GM19324 (cell line): ENCODE measurements around the gene C4orf51.

ENCODE experiments used
- ATAC-seq: cut with Tn5 transposase; IDR thresholded peaks from one replicate; pipeline ENCODE4 v1.9.1; 2021; ENCODE audit warnings: mild to moderate bottlenecking, moderate library complexity; ENCODE audit not compliant: unreplicated experiment, low FRiP score

Gene C4orf51

DNA sequence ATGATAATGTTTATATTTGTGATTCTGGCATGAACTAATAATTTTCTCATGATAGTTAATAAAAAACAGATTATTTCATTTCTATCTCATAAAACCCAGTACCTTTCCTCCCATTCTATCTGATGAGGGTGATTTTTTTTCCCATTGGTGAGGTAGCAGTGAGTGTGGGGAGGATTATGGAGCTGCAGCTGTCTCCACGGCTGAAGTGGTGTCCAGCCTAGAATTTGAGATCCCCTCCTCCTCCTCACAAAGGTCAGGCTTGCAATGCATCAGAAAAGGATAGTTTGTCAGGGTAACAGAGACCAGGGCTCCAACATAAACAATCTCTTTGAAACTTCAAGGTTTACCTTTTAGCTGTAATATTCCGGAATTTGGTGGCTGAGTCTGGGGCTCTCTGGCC, 60.9 kb downstream of the C4orf51 start:
- ATAC-seq, result no peak

DNA sequence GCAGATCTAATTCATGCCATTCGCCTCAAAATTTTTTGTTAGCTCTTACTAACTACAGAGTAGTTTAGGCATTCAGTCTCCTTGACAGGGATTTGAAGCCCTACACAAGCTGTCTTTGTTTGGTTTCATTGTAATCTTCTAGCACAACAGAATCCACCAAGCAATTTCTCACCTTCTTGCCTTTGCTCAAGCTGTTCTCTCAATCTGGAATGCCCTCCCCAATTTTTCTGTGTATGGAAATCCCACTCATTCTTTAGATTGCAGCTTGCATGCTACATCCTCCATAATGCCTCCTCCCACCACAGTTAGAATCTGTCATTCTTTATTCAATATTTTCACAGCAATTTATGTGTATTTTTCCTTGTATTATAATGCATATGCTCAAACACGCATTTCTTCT, 63.7 kb downstream of the C4orf51 start:
- no peak for ATAC-seq

DNA sequence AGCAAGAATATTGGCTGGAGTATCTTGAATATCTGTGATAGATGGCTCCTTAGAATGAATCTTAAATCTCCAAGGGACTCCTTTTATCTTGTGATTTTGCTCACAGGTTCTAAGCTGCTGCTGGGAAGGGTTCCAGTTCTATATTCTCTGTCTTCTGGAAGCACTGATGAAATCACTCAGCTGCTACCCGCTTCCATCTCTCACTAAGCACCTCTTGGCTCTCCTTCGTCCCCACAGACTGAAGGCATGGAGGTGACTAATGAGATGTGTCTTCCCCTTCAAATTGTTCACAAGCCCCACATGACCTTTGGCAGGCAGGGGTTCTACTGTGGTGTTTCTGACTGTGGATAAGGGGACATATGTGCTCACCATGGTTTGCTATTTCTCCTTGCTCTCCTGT, 75.9 kb downstream of the C4orf51 start:
- no peak for ATAC-seq

- no peak for ATAC-seq
These were observed 76.3 kb downstream of the C4orf51 start for GRCh38 chr4:145756244-145756643.

GRCh38 chr4:145757188-145757587, 77.2 kb downstream of the C4orf51 start:
- no peak for ATAC-seq

- ATAC-seq, result no peak
These were observed 80.2 kb downstream of the C4orf51 start for GRCh38 chr4:145760176-145760575.

DNA sequence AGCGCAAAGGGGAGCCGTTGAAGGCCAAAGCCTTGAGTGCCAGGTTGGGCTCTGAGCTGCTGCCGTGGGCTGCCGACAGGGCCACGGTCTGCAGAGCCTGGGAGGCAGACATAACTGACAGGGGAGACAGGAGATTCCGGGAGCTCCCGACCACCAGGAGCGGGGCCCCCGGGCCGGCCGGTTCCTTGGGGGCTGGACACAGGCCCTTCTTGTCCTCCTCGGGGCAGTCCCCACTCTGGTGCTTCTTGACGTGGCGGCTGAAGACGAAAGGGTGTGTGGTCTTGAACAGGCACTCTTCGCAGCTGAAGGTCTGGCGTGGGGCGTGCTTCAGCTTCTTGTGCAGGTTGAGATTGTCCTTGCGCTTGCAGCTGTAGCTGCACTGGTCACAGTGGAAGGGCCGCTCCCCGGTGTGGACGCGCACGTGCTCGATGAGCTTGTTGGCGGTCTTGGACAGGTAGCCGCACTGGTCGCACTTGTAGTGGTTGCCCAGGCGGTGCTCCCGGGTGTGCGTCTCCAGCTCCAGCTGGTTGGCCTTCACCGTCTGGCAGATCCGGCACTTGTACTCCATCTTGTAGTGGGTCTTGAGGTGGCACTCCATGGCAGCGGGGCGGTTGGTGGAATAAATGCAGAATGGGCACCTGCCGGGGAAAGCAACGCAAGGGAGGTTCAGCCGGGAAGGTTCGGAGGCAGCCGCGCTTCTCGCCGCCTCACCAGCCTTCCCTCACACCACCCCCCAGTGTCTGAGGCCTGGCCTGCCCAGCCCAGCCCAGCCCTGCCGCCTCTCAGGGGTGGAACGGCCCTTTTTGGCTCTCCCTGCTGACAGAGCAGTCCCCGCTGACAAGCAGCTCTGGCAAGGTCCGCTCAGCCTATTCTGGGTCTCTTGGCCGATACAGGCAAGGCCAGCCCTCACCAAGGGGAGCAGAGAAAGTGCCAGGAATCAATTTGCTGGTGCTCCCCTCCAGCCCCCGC, 81.3 kb downstream of the C4orf51 start:
- no peak for ATAC-seq

- no peak for ATAC-seq
These were observed 82.8 kb downstream of the C4orf51 start for GRCh38 chr4:145762719-145763118.

DNA sequence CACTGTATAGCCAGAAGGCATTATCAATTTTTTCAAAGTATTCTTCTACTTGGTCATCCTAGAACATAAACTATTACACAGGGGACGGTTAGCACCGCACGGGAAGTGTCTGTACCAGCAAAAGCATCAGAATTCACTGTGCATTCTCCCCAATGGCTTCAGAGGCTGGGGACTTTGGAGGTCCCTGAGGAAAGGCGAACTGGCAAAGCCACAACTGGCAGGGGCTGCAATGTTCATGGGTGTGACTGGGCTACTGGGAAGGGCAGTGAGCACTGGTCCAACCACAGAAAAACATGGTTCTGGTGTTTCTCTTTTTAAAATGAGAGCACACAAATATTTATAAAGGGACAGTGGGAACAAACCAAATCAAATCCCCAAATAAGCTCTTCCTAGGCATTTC, 83.5 kb downstream of the C4orf51 start:
- no peak for ATAC-seq

DNA sequence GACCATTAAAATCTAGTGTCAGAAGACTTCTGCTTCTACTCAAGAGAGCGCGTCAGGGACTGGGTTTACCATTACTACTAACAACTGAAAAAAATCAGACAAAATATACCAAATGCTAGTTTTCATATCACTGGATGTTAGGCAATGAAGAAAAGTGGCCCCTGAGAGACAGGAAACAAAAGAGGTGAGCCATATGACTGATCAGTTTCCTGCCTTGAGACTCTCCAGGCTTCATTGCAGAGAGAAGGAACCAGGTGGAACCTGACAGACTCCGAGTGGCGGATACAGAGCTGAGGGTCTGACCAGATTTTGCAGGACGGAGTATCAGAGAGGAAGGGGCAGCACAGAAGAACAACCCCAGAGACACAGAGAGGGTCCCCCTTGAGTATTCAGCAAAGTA, 86.3 kb downstream of the C4orf51 start:
- ATAC-seq, result no peak

DNA sequence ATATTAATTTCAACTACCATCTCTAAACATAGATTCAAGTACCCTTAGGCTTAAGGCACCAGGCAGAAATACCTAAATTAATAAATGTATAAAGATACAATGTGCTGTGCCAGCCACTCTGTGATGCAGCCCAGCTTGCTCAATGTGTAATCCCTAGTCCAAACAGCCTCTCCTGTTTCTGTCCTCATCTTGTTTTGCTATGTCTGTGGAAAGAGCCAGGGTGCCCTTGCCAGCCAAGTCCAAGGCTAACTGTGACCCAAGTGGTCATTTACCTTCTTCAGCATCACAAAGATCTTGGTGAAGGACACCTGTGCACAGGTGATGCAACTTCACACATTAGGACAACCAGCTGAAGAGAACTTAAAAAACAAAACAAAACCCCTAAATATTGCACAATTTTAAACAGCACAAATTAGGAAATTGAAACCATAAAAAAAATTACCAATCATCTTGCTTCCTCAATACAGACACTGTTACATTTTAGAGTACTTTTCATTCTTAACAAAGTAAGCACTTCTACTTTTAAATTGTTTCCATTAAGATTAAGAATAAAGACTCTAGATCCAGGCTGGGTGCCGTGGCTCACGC, 89.6 kb downstream of the C4orf51 start:
- ATAC-seq, result no peak

DNA sequence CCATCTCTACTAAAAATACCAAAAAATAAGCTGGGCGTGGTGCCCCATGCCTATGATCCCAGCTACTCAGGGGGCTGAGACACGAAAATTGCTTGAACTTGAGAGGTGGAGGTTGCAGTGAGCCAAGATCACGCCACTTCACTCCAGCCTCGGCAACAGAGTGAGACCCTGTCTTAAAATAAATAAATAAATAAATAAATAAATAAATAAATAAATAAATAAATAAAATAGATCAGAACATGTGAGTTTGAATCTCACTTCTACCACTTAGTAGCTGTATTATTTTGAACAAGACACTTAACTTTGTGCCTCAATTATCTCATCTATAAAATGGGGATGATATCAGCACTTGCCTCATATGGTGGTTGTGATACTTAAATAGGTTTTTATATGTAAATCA, 90.2 kb downstream of the C4orf51 start:
- ATAC-seq, result no peak

GRCh38 chr4:145772347-145772746, 92.4 kb downstream of the C4orf51 start:
- ATAC-seq, result no peak

- peak; percentile 87 for ATAC-seq
These were observed 93.8 kb downstream of the C4orf51 start for GRCh38 chr4:145773581-145774234.

GRCh38 chr4:145774473-145774872, 94.5 kb downstream of the C4orf51 start:
- ATAC-seq, result no peak

DNA sequence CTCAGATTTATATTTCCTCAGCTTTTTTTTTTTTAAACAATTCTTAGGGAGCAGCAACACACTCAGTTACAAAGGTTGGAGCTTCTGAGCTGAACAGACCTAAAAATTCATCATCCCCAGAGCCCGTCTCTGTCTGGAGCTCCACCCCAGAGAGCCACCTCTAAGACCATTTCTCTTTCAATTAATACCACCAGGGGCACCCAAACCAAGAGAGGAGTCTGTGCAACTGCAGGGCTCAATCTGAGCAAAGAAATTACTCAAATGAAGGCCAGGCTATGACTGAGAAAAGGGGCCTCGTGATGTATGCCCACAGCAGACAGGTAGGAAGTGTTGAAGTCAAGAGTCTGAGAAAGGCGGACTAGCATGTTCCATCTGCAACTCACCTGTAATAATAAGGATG, 95.5 kb downstream of the C4orf51 start:
- no peak for ATAC-seq

DNA sequence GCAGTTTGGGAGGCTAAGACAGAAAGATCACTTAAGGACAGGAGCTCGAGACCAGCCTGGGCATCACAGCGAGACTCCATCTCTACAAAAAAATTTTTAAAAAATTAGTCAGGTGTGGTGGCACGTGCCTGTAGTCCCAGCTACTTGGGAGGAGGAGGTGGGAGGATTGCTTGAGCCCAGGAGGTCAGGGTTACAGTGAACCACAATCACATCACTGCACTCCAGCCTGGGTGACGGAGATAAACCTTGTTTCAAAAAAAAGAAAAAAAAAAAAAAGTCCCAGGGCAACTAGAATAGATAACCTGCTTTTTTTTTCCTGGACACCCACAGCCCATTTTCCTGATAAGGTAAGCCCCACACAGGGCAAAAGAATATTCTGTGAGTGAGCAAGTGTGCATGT, 96.3 kb downstream of the C4orf51 start:
- ATAC-seq, result no peak

DNA sequence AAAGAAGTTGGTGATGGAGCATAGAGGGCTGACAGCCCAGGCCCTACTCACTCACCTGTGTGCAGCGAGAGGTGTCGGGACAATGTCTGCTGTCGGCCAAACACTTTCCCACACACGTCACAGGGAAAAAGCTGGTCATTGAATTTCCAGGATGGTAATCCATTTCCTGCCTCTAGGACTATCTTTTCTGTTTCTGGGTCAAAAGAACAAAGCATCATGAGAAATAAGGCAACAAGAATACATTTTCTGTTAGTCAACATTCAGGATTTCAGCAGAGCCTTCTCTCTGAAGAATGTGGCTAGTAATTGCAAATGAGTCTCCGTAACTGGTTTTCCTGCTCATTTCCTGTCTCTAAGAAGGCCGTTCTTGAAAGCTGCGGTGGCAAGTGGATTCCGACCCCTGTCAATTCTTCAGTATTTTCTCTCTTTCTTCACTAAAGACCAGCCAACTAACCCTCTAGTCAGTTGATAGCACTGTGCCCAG, 99.4 kb downstream of the C4orf51 start:
- ATAC-seq, result no peak

GRCh38 chr4:145781351-145781750, 101.4 kb downstream of the C4orf51 start:
- no peak for ATAC-seq
